Mesenchymal stem cell (in vitro differentiated cells and primary cell): Measurements from ENCODE around the gene MTHFD1L.

Experiments
- DNase-seq: peaks from one replicate; pipeline ENCODE4 v3.0.0-alpha.2; 2013
- H2AFZ ChIP-seq: one replicate; pipeline ENCODE4 v1.6.1; 2013; ENCODE audit warnings: low read depth, mild to moderate bottlenecking, control low read depth, inconsistent platforms, low read length, moderate library complexity
- H2AK5ac ChIP-seq: 2 replicates; pipeline ENCODE4 v1.6.1; 2013; ENCODE audit warnings: low read length, moderate library complexity, mild to moderate bottlenecking, inconsistent platforms; ENCODE audit not compliant: severe bottlenecking
- H2BK120ac ChIP-seq: one replicate; pipeline ENCODE4 v1.6.1; 2013; ENCODE audit warnings: low read depth, mild to moderate bottlenecking, inconsistent platforms, low read length, moderate library complexity
- H2BK12ac ChIP-seq, 2 experiments: one replicate each; pipeline ENCODE4 v1.6.1; 2013; ENCODE audit warnings: inconsistent platforms in 2 of 2, low read length in 2 of 2, mild to moderate bottlenecking in 2 of 2, moderate library complexity in 2 of 2, control low read depth in 1 of 2
- H2BK15ac ChIP-seq: one replicate; pipeline ENCODE4 v1.6.1; 2013; ENCODE audit warnings: mild to moderate bottlenecking, low read depth, inconsistent platforms; ENCODE audit not compliant: poor library complexity, severe bottlenecking
- H2BK5ac ChIP-seq: 2 replicates; pipeline ENCODE4 v1.6.1; 2013; ENCODE audit warnings: low read depth, mild to moderate bottlenecking, low read length, control low read depth, inconsistent platforms; ENCODE audit not compliant: poor library complexity, severe bottlenecking
- H3K14ac ChIP-seq, 2 experiments: one replicate each; pipeline ENCODE4 v1.6.1; 2013; ENCODE audit warnings: inconsistent platforms in 2 of 2, low read length in 2 of 2, control low read depth in 1 of 2, mild to moderate bottlenecking in 1 of 2, moderate library complexity in 1 of 2
- H3K18ac ChIP-seq, 2 experiments: one replicate each; pipeline ENCODE4 v1.6.1; 2013; ENCODE audit warnings: inconsistent platforms in 2 of 2, low read length in 2 of 2, control low read depth in 1 of 2, low read depth in 1 of 2, mild to moderate bottlenecking in 1 of 2
- H3K23ac ChIP-seq, 2 experiments: one replicate each; pipeline ENCODE4 v1.6.1; 2013; ENCODE audit warnings: inconsistent platforms in 2 of 2, low read length in 2 of 2, mild to moderate bottlenecking in 2 of 2, moderate library complexity in 2 of 2, control low read depth in 1 of 2
- H3K27ac ChIP-seq: 2 replicates; pipeline ENCODE4 v1.5.1; 2013; ENCODE audit warnings: mild to moderate bottlenecking, moderate library complexity, low read length, control low read depth, inconsistent platforms; ENCODE audit not compliant: poor library complexity, severe bottlenecking
- H3K27me3 ChIP-seq, 2 experiments: 2 replicates each; pipeline versions ENCODE4 v1.6.1 to v1.7.0; 2013; ENCODE audit warnings: low read length in 2 of 2, mild to moderate bottlenecking in 2 of 2, moderate library complexity in 2 of 2, control low read depth in 1 of 2, inconsistent platforms in 1 of 2; ENCODE audit not compliant: control insufficient read depth in 1 of 2, insufficient read depth in 1 of 2
- H3K36me3 ChIP-seq, 2 experiments: 2 replicates each; pipeline versions ENCODE4 v1.6.1 to v1.7.0; 2013; ENCODE audit warnings: low read length in 2 of 2, control low read depth in 1 of 2, inconsistent platforms in 1 of 2, low read depth in 1 of 2, mild to moderate bottlenecking in 1 of 2; ENCODE audit not compliant: insufficient read depth in 2 of 2, control insufficient read depth in 1 of 2
- H3K4ac ChIP-seq, 2 experiments: one replicate each; pipeline ENCODE4 v1.6.1; 2013; ENCODE audit warnings: inconsistent platforms in 2 of 2, low read length in 2 of 2, mild to moderate bottlenecking in 2 of 2, moderate library complexity in 2 of 2, control low read depth in 1 of 2, low read depth in 1 of 2
- H3K4me1 ChIP-seq: 2 replicates; pipeline ENCODE4 v1.6.1; 2013; ENCODE audit warnings: low read depth, low read length, control low read depth; ENCODE audit not compliant: control insufficient read depth, insufficient read depth
- H3K4me2 ChIP-seq: 2 replicates; pipeline ENCODE4 v1.6.1; 2013; ENCODE audit warnings: low read length, mild to moderate bottlenecking, inconsistent platforms; ENCODE audit not compliant: poor library complexity, severe bottlenecking
- H3K4me3 ChIP-seq, 2 experiments: 2 replicates each; pipeline versions ENCODE4 v1.5.1 to v1.7.0; 2013; ENCODE audit warnings: low read length in 2 of 2, mild to moderate bottlenecking in 2 of 2, control low read depth in 1 of 2, low read depth in 1 of 2; ENCODE audit not compliant: insufficient read depth in 1 of 2
- H3K79me1 ChIP-seq: replicated peaks from 2 replicates; pipeline ENCODE4 v1.6.1; 2013; ENCODE audit warnings: mild to moderate bottlenecking, control low read depth, low read length, inconsistent platforms; ENCODE audit not compliant: poor library complexity, severe bottlenecking
- H3K9ac ChIP-seq: 2 replicates; pipeline ENCODE4 v1.7.0; 2013; ENCODE audit warnings: mild to moderate bottlenecking, low read length, moderate library complexity
- H3K9me3 ChIP-seq: 2 replicates; pipeline ENCODE4 v1.7.0; 2013; ENCODE audit warnings: mild to moderate bottlenecking, low read length; ENCODE audit not compliant: control insufficient read depth
- H4K8ac ChIP-seq: one replicate; pipeline ENCODE4 v1.6.1; 2013; ENCODE audit warnings: inconsistent platforms, mild to moderate bottlenecking, low read length, moderate library complexity
- H4K91ac ChIP-seq: one replicate; pipeline ENCODE4 v1.6.1; 2013; ENCODE audit warnings: mild to moderate bottlenecking, low read length, inconsistent platforms
- WGBS: methylation state at CpG from one replicate; pipeline ENCODE4 v1.1.7; 2013; ENCODE audit warnings: mixed read lengths; 5-methylcytosine and 5-hydroxymethylcytosine counted together

MTHFD1L gene

DNA sequence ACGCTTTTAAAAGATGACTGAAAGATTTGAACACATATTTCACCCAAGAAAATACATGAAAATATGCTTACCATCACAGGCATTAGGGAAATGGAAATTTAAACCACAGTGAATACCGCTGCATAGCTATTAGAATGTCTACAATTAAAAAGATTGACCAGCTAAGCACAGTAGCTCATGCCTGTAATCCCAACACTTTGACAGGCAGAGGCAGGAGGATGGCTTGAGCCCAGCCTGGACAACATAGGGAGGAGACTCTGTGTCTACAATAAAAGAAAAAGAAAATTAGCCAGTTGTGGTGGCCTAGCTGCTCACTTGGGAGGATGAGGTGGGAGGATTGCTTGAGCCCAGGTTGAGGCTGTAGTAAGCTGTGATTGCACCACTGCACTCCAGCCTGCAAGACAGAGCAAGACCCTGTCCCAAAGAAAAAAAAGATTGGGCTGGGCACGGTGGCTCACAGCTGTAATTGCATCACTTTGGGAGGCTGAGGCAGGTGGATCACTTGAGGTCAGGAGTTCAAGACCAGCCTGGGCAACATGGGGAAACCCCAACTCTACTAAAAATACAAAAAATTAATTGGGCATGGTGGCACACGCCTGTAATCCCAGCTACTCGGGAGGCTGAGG lies 210.5 kb downstream of the MTHFD1L start:
- WGBS = 100% methylated on average over 4 of the region's 5 CpGs
- Histone ChIP-seq H2BK120ac (no peak overlapping the region), H3K9ac (no peak overlapping the region), H3K4me3 (no peak overlapping the region), H3K4me1 (peaks cover 2% of the 10 kb centered on the region), H3K27ac (no peak overlapping the region), H3K9me3 (no peaks in the 10 kb centered on the region), H3K79me1 (peaks cover 17% of the 10 kb centered on the region), H2AK5ac (no peak overlapping the region), H3K18ac (no peak overlapping the region), H3K14ac (no peak overlapping the region), H3K4me2 (no peak overlapping the region), H4K91ac (no peak overlapping the region), H3K23ac (no peak overlapping the region), H3K4ac (no peak overlapping the region), H2BK15ac (no peak overlapping the region), H2BK12ac (no peak overlapping the region), H4K8ac (no peak overlapping the region), H2AFZ (no peak overlapping the region), H2BK5ac (no peak overlapping the region), H3K36me3 (peaks cover 3 to 15% of the 10 kb centered on the region in 2 experiments), H3K27me3 (no peaks in the 10 kb centered on the region)
- DNase-seq = no peak

- DNase-seq = no peak
- Histone ChIP-seq H4K91ac (no peak overlapping the region), H3K14ac (no peak overlapping the region), H3K36me3 (peaks cover 3 to 15% of the 10 kb centered on the region in 2 experiments), H3K4me1 (peaks cover 2% of the 10 kb centered on the region), H3K23ac (no peak overlapping the region), H3K4me3 (no peak overlapping the region), H3K18ac (no peak overlapping the region), H3K4me2 (no peak overlapping the region), H3K27ac (no peak overlapping the region), H3K9ac (no peak overlapping the region), H2BK5ac (no peak overlapping the region), H2BK12ac (no peak overlapping the region), H2BK15ac (no peak overlapping the region), H3K4ac (no peak overlapping the region), H4K8ac (no peak overlapping the region), H2BK120ac (no peak overlapping the region), H3K79me1 (peaks cover 9% of the 10 kb centered on the region), H2AFZ (no peak overlapping the region), H3K27me3 (no peaks in the 10 kb centered on the region), H3K9me3 (no peaks in the 10 kb centered on the region), H2AK5ac (no peak overlapping the region)
- 98% methylated on average over 6 of the region's 6 CpGs for WGBS
These were observed 213.2 kb downstream of the MTHFD1L start for GRCh38 chr6:151078655-151079054.

DNA sequence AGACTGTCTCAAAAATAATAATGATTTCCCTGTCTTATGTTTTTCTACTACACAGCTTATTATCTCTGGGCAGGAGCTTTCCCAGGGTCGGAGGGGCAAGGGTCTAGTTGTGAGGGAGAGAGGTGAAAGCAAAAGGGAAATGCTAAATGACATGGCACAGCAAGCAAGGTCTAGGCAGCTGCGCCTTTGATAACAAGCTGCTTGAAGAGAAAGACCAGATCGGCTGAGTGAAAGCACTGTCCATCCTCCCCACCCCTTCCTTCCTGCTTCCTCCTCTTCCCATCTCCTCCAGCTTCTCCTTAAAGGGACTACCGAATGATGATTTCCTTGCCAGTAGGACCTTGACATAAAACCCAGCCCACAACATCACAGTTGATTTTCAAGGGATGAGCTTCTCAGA lies 216.2 kb downstream of the MTHFD1L start:
- no peak overlapping the region for H3K9ac ChIP-seq
- H2BK5ac ChIP-seq = no peak overlapping the region
- H3K18ac ChIP-seq = peak overlapping the region in 1 of 2 experiments; percentile 31
- 49% methylated on average over 3 of the region's 4 CpGs for WGBS
- H2AFZ ChIP-seq = no peak overlapping the region
- H3K27ac ChIP-seq = no peak overlapping the region
- H3K4me1 ChIP-seq = peaks cover 2% of the 10 kb centered on the region
- no peak overlapping the region for H3K4me2 ChIP-seq
- peak overlapping the region; percentile 85 for H4K8ac ChIP-seq
- H3K9me3 ChIP-seq = no peaks in the 10 kb centered on the region
- DNase-seq = no peak
- H3K79me1 ChIP-seq = peaks cover 11% of the 10 kb centered on the region
- H2BK120ac ChIP-seq = no peak overlapping the region
- H3K4me3 ChIP-seq = no peak overlapping the region
- H3K14ac ChIP-seq = no peak overlapping the region
- H3K27me3 ChIP-seq = no peaks in the 10 kb centered on the region
- no peak overlapping the region for H4K91ac ChIP-seq
- no peak overlapping the region for H2BK12ac ChIP-seq
- peaks cover 3 to 19% of the 10 kb centered on the region in 2 experiments for H3K36me3 ChIP-seq
- H2BK15ac ChIP-seq = no peak overlapping the region
- H2AK5ac ChIP-seq = no peak overlapping the region
- H3K23ac ChIP-seq = no peak overlapping the region
- no peak overlapping the region for H3K4ac ChIP-seq

DNA sequence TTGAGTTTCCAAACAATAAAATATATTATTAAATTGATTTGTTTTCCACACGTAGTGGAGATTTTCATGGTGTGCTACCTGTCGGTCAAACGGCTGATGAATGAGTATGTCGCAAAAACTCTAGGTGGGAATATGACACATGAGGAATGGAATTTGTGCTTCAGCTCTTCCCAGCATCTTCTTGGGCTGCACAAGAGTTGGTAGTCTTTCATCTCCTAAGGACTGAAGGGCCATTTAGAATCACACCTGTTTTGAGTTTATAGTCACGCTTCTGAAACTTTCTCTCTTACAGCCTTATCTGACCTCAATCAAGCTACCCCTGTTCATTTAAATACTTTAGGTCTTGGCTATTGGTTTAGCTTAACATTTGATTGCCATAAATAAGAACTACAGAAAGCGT lies 216.6 kb downstream of the MTHFD1L start:
- Histone ChIP-seq H3K4me1 (peaks cover 2% of the 10 kb centered on the region), H2BK15ac (no peak overlapping the region), H3K4ac (no peak overlapping the region), H3K4me2 (no peak overlapping the region), H2BK5ac (no peak overlapping the region), H3K79me1 (peaks cover 11% of the 10 kb centered on the region), H4K91ac (no peak overlapping the region), H3K27ac (no peak overlapping the region), H2BK120ac (no peak overlapping the region), H3K14ac (no peak overlapping the region), H2BK12ac (no peak overlapping the region), H3K36me3 (peaks cover 3 to 19% of the 10 kb centered on the region in 2 experiments), H3K9ac (no peak overlapping the region), H3K23ac (no peak overlapping the region), H3K27me3 (no peaks in the 10 kb centered on the region), H3K9me3 (no peaks in the 10 kb centered on the region), H3K18ac (no peak overlapping the region), H2AK5ac (no peak overlapping the region), H2AFZ (no peak overlapping the region), H3K4me3 (no peak overlapping the region), H4K8ac (no peak overlapping the region)
- no peak for DNase-seq
- WGBS = 89% methylated on average over 5 of the region's 6 CpGs
